Measurements from ENCODE around the gene ARID3A.

GRCh38 chr19:1000095-1000494 lies 74.3 kb downstream of the ARID3A start, which contains the start of gene GRIN3B:
- TF ChIP-seq ZNF274 (IDR thresholded peaks at IDR 0.05; ENCODE audit: low read depth, low read length) = no peak
- no peak for TF ChIP-seq YY1 (IDR thresholded peaks at IDR 0.05; ENCODE audit: insufficient read depth, insufficient read length)
